GM12801 (cell line): ENCODE measurements around the gene MCTP2.

Source experiments
- TF ChIP-seq, protein P1 (sequence below): IDR thresholded peaks from one replicate; pipeline ENCODE4 v1.5.1; 2011; ENCODE audit warnings: control low read depth; ENCODE audit not compliant: insufficient read length; ENCODE audit errors: extremely low read depth

MCTP2 gene

DNA sequence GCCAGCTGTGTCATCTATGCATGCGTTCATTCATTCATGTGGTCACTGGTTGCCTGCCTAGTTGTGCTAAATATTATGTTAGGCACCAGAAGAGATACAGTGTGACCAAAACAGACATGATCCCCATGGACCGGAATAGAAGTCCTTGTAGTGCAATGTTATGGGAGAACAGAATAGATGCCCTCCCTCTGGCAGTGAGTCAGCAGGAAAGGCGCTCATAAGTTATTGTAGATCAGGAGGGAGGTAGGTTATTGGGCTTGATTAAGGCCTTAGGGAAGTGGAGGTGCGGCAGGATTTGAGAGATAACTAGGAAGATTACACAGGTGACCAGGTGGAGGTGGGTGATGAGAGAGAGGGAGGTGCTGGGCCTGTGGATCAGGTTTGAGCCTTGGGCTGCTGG, 5.2 kb downstream of the MCTP2 start:
- TF ChIP-seq, protein P1, sequence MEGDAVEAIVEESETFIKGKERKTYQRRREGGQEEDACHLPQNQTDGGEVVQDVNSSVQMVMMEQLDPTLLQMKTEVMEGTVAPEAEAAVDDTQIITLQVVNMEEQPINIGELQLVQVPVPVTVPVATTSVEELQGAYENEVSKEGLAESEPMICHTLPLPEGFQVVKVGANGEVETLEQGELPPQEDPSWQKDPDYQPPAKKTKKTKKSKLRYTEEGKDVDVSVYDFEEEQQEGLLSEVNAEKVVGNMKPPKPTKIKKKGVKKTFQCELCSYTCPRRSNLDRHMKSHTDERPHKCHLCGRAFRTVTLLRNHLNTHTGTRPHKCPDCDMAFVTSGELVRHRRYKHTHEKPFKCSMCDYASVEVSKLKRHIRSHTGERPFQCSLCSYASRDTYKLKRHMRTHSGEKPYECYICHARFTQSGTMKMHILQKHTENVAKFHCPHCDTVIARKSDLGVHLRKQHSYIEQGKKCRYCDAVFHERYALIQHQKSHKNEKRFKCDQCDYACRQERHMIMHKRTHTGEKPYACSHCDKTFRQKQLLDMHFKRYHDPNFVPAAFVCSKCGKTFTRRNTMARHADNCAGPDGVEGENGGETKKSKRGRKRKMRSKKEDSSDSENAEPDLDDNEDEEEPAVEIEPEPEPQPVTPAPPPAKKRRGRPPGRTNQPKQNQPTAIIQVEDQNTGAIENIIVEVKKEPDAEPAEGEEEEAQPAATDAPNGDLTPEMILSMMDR, result no peak

DNA sequence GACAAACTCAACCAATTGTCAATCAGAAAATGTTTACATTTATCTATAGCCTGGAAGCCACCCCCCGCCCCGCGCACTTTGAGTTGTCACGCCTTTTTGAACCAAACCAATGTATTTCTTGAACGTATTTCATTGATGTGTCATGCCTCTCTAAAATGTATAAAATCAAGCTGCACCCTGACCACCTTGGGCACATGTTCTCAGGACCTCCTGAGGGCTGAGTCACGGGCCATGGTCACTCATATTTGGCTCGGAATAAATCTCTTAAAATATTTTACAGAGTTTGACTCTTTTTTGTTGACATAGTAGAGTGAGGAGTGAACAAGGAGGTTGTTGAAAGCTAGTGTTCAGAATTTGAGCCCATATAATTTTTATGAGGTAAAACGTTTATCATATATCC, 6.5 kb downstream of the MCTP2 start:
- TF ChIP-seq, protein P1, result no peak

DNA sequence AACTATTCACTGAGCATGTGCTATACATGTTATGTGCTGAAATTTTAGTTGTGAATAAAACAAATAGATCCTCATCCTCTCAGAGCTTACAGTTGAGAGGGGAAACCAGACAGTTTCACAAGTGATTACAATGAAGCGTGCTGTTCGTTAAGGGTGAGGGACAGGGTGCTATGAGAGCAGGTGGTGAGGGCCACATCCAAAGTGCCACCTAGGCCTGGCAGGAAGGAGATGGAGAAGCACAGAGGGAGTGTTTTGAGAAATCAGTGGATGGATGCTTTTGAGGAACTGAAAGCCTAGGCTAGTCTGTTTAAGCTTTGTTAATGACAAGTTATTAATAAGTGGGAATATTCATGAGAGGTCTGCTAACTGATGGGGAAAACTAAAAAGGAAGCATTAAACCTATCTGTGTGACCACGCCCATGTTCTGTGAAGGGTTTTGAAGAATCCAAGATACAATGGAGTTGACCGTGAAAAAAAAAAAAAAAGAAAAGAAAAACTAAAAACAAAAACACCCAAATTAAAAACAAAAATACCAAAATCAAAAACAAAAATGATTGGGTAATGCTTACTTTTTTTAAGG, 7.3 kb downstream of the MCTP2 start:
- TF ChIP-seq, protein P1, result no peak

GRCh38 chr15:94239474-94239873, 8.1 kb downstream of the MCTP2 start:
- TF ChIP-seq, protein P1, result no peak

GRCh38 chr15:94240480-94240879, 9.1 kb downstream of the MCTP2 start:
- TF ChIP-seq, protein P1, result no peak

- TF ChIP-seq, protein P1, result no peak
These were observed 10.9 kb downstream of the MCTP2 start for GRCh38 chr15:94242257-94242656.

- TF ChIP-seq, protein P1, result no peak
These were observed 12.1 kb downstream of the MCTP2 start for GRCh38 chr15:94243418-94243817.
